ENCODE measurements around the gene EID2B. TPM values are rescaled to one million over a fixed set of nuclear protein-coding genes. Genes with fewer than 3 reads are reported as not detected.

The EID2B gene
- total RNA-seq, 2 experiments from 2014 or later, result 3.3 to 3.8 TPM

DNA sequence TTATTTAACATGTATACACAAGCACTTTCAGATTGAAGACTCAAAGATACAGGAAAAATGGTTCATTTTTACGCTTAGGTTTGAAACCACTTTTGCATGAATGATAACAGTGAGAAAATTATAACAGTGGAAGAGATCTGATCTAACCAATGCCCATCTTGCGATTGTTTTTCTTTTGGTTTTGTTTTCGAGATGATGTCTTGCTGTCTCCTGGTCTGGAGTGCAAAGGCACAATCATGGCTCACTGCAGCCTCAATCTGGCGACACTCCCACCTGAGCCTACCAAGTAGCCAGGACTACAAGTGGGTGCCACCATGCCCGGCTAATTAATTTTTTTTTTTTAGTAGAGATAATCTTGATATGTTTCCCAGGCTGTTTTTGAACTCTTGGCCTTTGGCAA, 17.5 kb upstream of the EID2B start:
- Mint-ChIP-seq H3K4me1 (ENCODE audit: low read depth) (peaks cover 21% of the 10 kb centered on the region), H3K27me3 (no peaks in the 10 kb centered on the region), H3K4me3 (no peak overlapping the region), H3K9me3 (no peaks in the 10 kb centered on the region), H3K27ac (no peak overlapping the region), H3K36me3 (no peaks in the 10 kb centered on the region)
- intact Hi-C loops (cut with micrococcal nuclease), result loop anchor here (2.0 to 10.0 kb wide), 3 partner anchors 77 to 295 kb away; partner anchors contain the start of gene FBL
- POLR2A ChIA-PET, result no interaction called here
- no peak for DNase-seq
- CTCF ChIA-PET, result interaction anchor here (1.8 to 4.9 kb wide), 3 partner anchors 14 to 123 kb away, joined by 7 to 137 read pairs (median 18); no protein-coding TSS in a partner anchor

DNA sequence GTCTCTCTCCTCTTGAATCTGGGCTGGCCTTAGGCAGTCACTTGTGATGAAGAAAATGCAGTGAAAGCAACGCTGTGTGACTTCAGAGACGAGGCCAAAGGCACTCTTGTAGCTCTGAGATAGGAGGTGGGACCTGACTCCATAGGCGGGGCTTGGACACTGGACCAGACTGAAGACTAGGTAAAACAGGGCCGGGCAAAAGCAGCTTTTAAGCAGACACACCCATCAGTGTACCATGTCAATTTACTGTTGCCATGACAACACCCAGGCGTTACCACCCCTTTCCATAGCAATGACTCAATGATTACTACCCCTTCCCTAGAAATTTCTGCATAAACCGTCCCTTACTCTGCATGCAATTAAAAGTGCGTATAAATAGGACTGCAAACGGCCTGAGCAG, 13.9 kb upstream of the EID2B start:
- no peak overlapping the region for H3K4me3 Mint-ChIP-seq
- peak; percentile 34 for DNase-seq
- ChIA-PET POLR2A (interaction anchor here (1.0 to 1.6 kb wide), 2 partner anchors 101 to 111 kb away, joined by 3 read pairs; partner anchors contain the start of genes RPS16 and SUPT5H), CTCF (interaction anchor here (1.2 to 2.8 kb wide), 3 partner anchors 126 to 149 kb away, joined by 3 to 20 read pairs (median 4); no protein-coding TSS in a partner anchor)
- H3K9me3 Mint-ChIP-seq, result no peaks in the 10 kb centered on the region
- peaks cover 41% of the 10 kb centered on the region for H3K4me1 Mint-ChIP-seq (ENCODE audit: low read depth)
- no peaks in the 10 kb centered on the region for H3K36me3 Mint-ChIP-seq
- H3K27ac Mint-ChIP-seq, result no peak overlapping the region
- H3K27me3 Mint-ChIP-seq, result no peaks in the 10 kb centered on the region
- intact Hi-C loops (cut with micrococcal nuclease), result no loop called here

- DNase-seq, result no peak
- ChIA-PET CTCF (interaction anchor here (1.9 to 2.7 kb wide), 2 partner anchors 12 to 104 kb away, joined by 4 to 8 read pairs; partner anchors contain the start of gene EID2B), POLR2A (interaction anchor here (0.6 kb wide), 2 partner anchors 128 to 426 kb away, joined by 3 read pairs; no protein-coding TSS in a partner anchor)
- Mint-ChIP-seq H3K27ac (peak overlapping the region; percentile 15), H3K9me3 (no peaks in the 10 kb centered on the region), H3K4me1 (ENCODE audit: low read depth) (peaks cover 48% of the 10 kb centered on the region), H3K36me3 (peaks cover 2% of the 10 kb centered on the region), H3K4me3 (no peak overlapping the region), H3K27me3 (peaks cover 2% of the 10 kb centered on the region)
- intact Hi-C loops (cut with micrococcal nuclease), result loop anchor here (5.0 kb wide), 2 partner anchors 132 to 418 kb away; partner anchors contain the start of gene PAK4
These were observed 12.3 kb upstream of the EID2B start for GRCh38 chr19:39544911-39545310.

- Mint-ChIP-seq H3K27me3 (peaks cover 2% of the 10 kb centered on the region), H3K36me3 (peaks cover 3% of the 10 kb centered on the region), H3K9me3 (no peaks in the 10 kb centered on the region), H3K4me3 (no peak overlapping the region), H3K27ac (peak overlapping the region; percentile 15), H3K4me1 (ENCODE audit: low read depth) (peaks cover 48% of the 10 kb centered on the region)
- intact Hi-C loops (cut with micrococcal nuclease), result loop anchor here (5.0 kb wide), 2 partner anchors 133 to 417 kb away; partner anchors contain the start of gene PAK4
- ChIA-PET POLR2A (interaction anchor here (0.6 to 0.7 kb wide), 4 partner anchors 12 to 426 kb away, joined by 3 to 4 read pairs (median 4); partner anchors contain the start of gene EID2B), CTCF (interaction anchor here (1.9 to 2.7 kb wide), 2 partner anchors 11 to 104 kb away, joined by 4 to 8 read pairs; partner anchors contain the start of gene EID2B)
- peak; percentile 40 for DNase-seq
These were observed 11.7 kb upstream of the EID2B start for GRCh38 chr19:39544226-39544903.

GRCh38 chr19:39543477-39543857, 10.8 kb upstream of the EID2B start:
- no peak overlapping the region for H3K4me3 Mint-ChIP-seq
- intact Hi-C loops (cut with micrococcal nuclease), result loop anchor here (5.0 kb wide), 2 partner anchors 134 to 416 kb away; partner anchors contain the start of gene PAK4
- no peaks in the 10 kb centered on the region for H3K9me3 Mint-ChIP-seq
- H3K27me3 Mint-ChIP-seq, result peaks cover 2% of the 10 kb centered on the region
- CTCF ChIA-PET, result interaction anchor here (1.0 to 2.7 kb wide), 3 partner anchors 10 to 132 kb away, joined by 3 to 8 read pairs (median 4); partner anchors contain the start of gene EID2B
- POLR2A ChIA-PET, result no interaction called here
- H3K27ac Mint-ChIP-seq, result peak overlapping the region; percentile 15
- peaks cover 54% of the 10 kb centered on the region for H3K4me1 Mint-ChIP-seq (ENCODE audit: low read depth)
- DNase-seq, result no peak
- H3K36me3 Mint-ChIP-seq, result peaks cover 7% of the 10 kb centered on the region

GRCh38 chr19:39542206-39542605, 9.6 kb upstream of the EID2B start:
- Mint-ChIP-seq H3K27me3 (peaks cover 2% of the 10 kb centered on the region), H3K27ac (no peak overlapping the region), H3K4me3 (no peak overlapping the region), H3K4me1 (ENCODE audit: low read depth) (peaks cover 63% of the 10 kb centered on the region), H3K36me3 (peaks cover 10% of the 10 kb centered on the region), H3K9me3 (no peaks in the 10 kb centered on the region)
- intact Hi-C loops (cut with micrococcal nuclease), result loop anchor here (5.0 kb wide), 2 partner anchors 135 to 415 kb away; partner anchors contain the start of gene PAK4
- DNase-seq, result no peak
- ChIA-PET CTCF (interaction anchor here (0.5 to 2.3 kb wide), 8 partner anchors 8 to 428 kb away, joined by 3 to 12 read pairs (median 3); partner anchors contain the start of gene EID2B), POLR2A (interaction anchor here (1.2 to 1.9 kb wide), 2 partner anchors 10 to 106 kb away, joined by 3 to 6 read pairs; partner anchors contain the start of genes EID2B and RPS16)

DNA sequence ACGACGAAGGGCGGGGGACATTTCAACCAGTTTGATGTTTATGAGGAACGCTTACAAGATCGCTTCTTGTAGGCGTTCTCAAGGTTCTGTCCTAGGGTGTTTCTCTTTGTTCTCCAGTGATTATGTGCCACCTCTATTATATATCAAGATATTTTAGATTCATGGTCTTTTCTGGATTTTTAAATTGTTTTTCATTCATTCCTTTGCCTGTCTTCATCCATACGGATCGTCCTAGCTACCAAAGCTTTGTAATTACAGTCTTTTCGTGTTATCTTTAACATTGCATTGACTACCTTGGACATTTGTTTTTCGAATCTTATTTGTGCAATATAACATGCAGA, 7.7 kb upstream of the EID2B start:
- peak overlapping the region; percentile 96 for H3K27ac Mint-ChIP-seq
- H3K4me3 Mint-ChIP-seq, result peak overlapping the region; percentile 94
- H3K9me3 Mint-ChIP-seq, result no peaks in the 10 kb centered on the region
- ChIA-PET CTCF (interaction anchor here (0.9 to 2.3 kb wide), 6 partner anchors 37 to 132 kb away, joined by 3 to 13 read pairs (median 8); no protein-coding TSS in a partner anchor), POLR2A (interaction anchor here (1.9 kb wide), 1 partner anchor 105 kb away, joined by 6 read pairs; the partner anchor contains the start of gene RPS16)
- intact Hi-C loops (cut with micrococcal nuclease), result loop anchor here (1.0 to 5.0 kb wide), 5 partner anchors 8 to 413 kb away; partner anchors contain the start of genes EID2B and PAK4
- peaks cover 2% of the 10 kb centered on the region for H3K27me3 Mint-ChIP-seq
- H3K4me1 Mint-ChIP-seq (ENCODE audit: low read depth), result peaks cover 54% of the 10 kb centered on the region
- DNase-seq, result no peak
- peaks cover 10% of the 10 kb centered on the region for H3K36me3 Mint-ChIP-seq

GRCh38 chr19:39539518-39540332, 7.1 kb upstream of the EID2B start, which contains the start of gene EID2:
EID2 (minus strand) TSS chr19:39540161; CDS start chr19:39540079, 82 bp downstream.
- H3K4me3 Mint-ChIP-seq, result peak within 1 kb of the TSS; percentile 94
- H3K36me3 Mint-ChIP-seq, result peaks cover 10% of the 10 kb centered on the region
- peak within 1 kb of the TSS; percentile 96 for H3K27ac Mint-ChIP-seq
- no peaks in the 10 kb centered on the region for H3K9me3 Mint-ChIP-seq
- peaks cover 51% of the 10 kb centered on the region for H3K4me1 Mint-ChIP-seq (ENCODE audit: low read depth)
- ChIA-PET CTCF (interaction anchor here (0.6 to 2.3 kb wide), 9 partner anchors 37 to 219 kb away, joined by 3 to 13 read pairs (median 4); no protein-coding TSS in a partner anchor), POLR2A (interaction anchor here (0.7 to 1.4 kb wide), 6 partner anchors 31 to 148 kb away, joined by 3 to 15 read pairs (median 4); partner anchors contain the start of genes DLL3, MED29, PAF1 and RPS16)
- H3K27me3 Mint-ChIP-seq, result peaks cover 2% of the 10 kb centered on the region
- peak; percentile 98 for DNase-seq
- intact Hi-C loops (cut with micrococcal nuclease), result loop anchor here (1.0 to 5.0 kb wide), 5 partner anchors 7 to 412 kb away; partner anchors contain the start of genes EID2B and PAK4

GRCh38 chr19:39539165-39539517, 6.5 kb upstream of the EID2B start:
- ChIA-PET POLR2A (interaction anchor here (0.7 to 1.4 kb wide), 6 partner anchors 31 to 148 kb away, joined by 3 to 15 read pairs (median 4); partner anchors contain the start of genes DLL3, MED29, PAF1 and RPS16), CTCF (interaction anchor here (0.8 to 1.2 kb wide), 3 partner anchors 41 to 137 kb away, joined by 3 to 4 read pairs (median 3); no protein-coding TSS in a partner anchor)
- intact Hi-C loops (cut with micrococcal nuclease), result no loop called here
- DNase-seq, result no peak
- peaks cover 2% of the 10 kb centered on the region for H3K27me3 Mint-ChIP-seq
- H3K36me3 Mint-ChIP-seq, result peaks cover 10% of the 10 kb centered on the region
- peak overlapping the region; percentile 93 for H3K4me3 Mint-ChIP-seq
- H3K9me3 Mint-ChIP-seq, result no peaks in the 10 kb centered on the region
- peak overlapping the region; percentile 87 for H3K27ac Mint-ChIP-seq
- H3K4me1 Mint-ChIP-seq (ENCODE audit: low read depth), result peaks cover 45% of the 10 kb centered on the region

GRCh38 chr19:39533791-39534190, 1.1 kb upstream of the EID2B start:
- intact Hi-C loops (cut with micrococcal nuclease), result loop anchor here (2.0 to 5.0 kb wide), 4 partner anchors 35 to 191 kb away; partner anchors contain the start of genes DLL3, SAMD4B and TIMM50
- no peak overlapping the region for H3K4me3 Mint-ChIP-seq
- peaks cover 28% of the 10 kb centered on the region for H3K4me1 Mint-ChIP-seq (ENCODE audit: low read depth)
- no peak overlapping the region for H3K27ac Mint-ChIP-seq
- H3K36me3 Mint-ChIP-seq, result peaks cover 3% of the 10 kb centered on the region
- H3K27me3 Mint-ChIP-seq, result no peaks in the 10 kb centered on the region
- no peaks in the 10 kb centered on the region for H3K9me3 Mint-ChIP-seq
- CTCF ChIA-PET, result interaction anchor here (0.7 to 6.2 kb wide), 17 partner anchors 8 to 139 kb away, joined by 3 to 59 read pairs (median 5); partner anchors contain the start of genes DLL3, RPS16 and SUPT5H
- no peak for DNase-seq
- POLR2A ChIA-PET, result interaction anchor here (1.0 to 1.5 kb wide), 4 partner anchors 50 to 98 kb away, joined by 3 to 6 read pairs (median 3); partner anchors contain the start of gene RPS16
